ENCODE data around the gene PARD3. TPM values are rescaled to one million over a fixed set of nuclear protein-coding genes. Genes with fewer than 3 reads are reported as not detected.
"Not testable (repeated sequence)": the region's sequence is repeated elsewhere in the genome, so short reads cannot be mapped to it uniquely, and the experiment has no call there.

The PARD3 gene
- total RNA-seq, 2 experiments from 2014 or later: 2.2 to 2.8 TPM

- Mint-ChIP-seq H3K4me1 (no peaks in the 10 kb centered on the region), H3K27me3 (no peaks in the 10 kb centered on the region), H3K9me3 (ENCODE audit: low read depth) (no peaks in the 10 kb centered on the region), H3K36me3 (ENCODE audit: low read depth) (no peaks in the 10 kb centered on the region), H3K27ac (no peak overlapping the region), H3K4me3 (no peak overlapping the region)
- CTCF ChIA-PET: no interaction called here
- intact Hi-C loops (cut with DNase I, micrococcal nuclease): no loop called here
- ATAC-seq (no peak), DNase-seq (no peak)
- POLR2A ChIA-PET: interaction anchor here (0.6 kb wide), 1 partner anchor 396 kb away, joined by 3 read pairs; no protein-coding TSS in a partner anchor
Measured at GRCh38 chr10:34844448-34844847, 29.4 kb upstream of the PARD3 start.

- H3K27ac Mint-ChIP-seq; H3K9me3 Mint-ChIP-seq (ENCODE audit: low read depth); ATAC-seq; H3K4me3 Mint-ChIP-seq; POLR2A ChIA-PET; H3K36me3 Mint-ChIP-seq (ENCODE audit: low read depth); H3K4me1 Mint-ChIP-seq; H3K27me3 Mint-ChIP-seq; DNase-seq; intact Hi-C loops (cut with DNase I, micrococcal nuclease): not testable (repeated sequence)
- CTCF ChIA-PET: interaction anchor here (1.2 kb wide), 1 partner anchor 14 kb away, joined by 3 read pairs; no protein-coding TSS in a partner anchor
Measured at GRCh38 chr10:34843470-34843869, 28.4 kb upstream of the PARD3 start.

GRCh38 chr10:34838366-34838900, 23.3 kb upstream of the PARD3 start:
- ATAC-seq (no peak), DNase-seq (no peak)
- no peak overlapping the region for H3K4me3 Mint-ChIP-seq
- intact Hi-C loops (cut with DNase I, micrococcal nuclease): no loop called here
- no peak overlapping the region for H3K27ac Mint-ChIP-seq
- H3K4me1 Mint-ChIP-seq: no peaks in the 10 kb centered on the region
- no peaks in the 10 kb centered on the region for H3K9me3 Mint-ChIP-seq (ENCODE audit: low read depth)
- POLR2A ChIA-PET: no interaction called here
- no peaks in the 10 kb centered on the region for H3K36me3 Mint-ChIP-seq (ENCODE audit: low read depth)
- CTCF ChIA-PET: no interaction called here
- H3K27me3 Mint-ChIP-seq: no peaks in the 10 kb centered on the region

GRCh38 chr10:34835908-34836508, 20.9 kb upstream of the PARD3 start:
- POLR2A ChIA-PET: no interaction called here
- Mint-ChIP-seq H3K9me3 (ENCODE audit: low read depth) (no peaks in the 10 kb centered on the region), H3K27ac (no peak overlapping the region), H3K27me3 (no peaks in the 10 kb centered on the region), H3K4me3 (no peak overlapping the region), H3K4me1 (no peaks in the 10 kb centered on the region), H3K36me3 (ENCODE audit: low read depth) (no peaks in the 10 kb centered on the region)
- intact Hi-C loops (cut with DNase I, micrococcal nuclease): no loop called here
- DNase-seq (no peak), ATAC-seq (no peak)
- CTCF ChIA-PET: no interaction called here

- no peaks in the 10 kb centered on the region for H3K9me3 Mint-ChIP-seq (ENCODE audit: low read depth)
- DNase-seq: no peak
- H3K36me3 Mint-ChIP-seq (ENCODE audit: low read depth): no peaks in the 10 kb centered on the region
- ATAC-seq: no peak
- intact Hi-C loops (cut with DNase I, micrococcal nuclease): no loop called here
- ChIA-PET CTCF (interaction anchor here (0.6 kb wide), 1 partner anchor 168 kb away, joined by 3 read pairs; no protein-coding TSS in a partner anchor), POLR2A (interaction anchor here (0.6 kb wide), 1 partner anchor 480 kb away, joined by 3 read pairs; no protein-coding TSS in a partner anchor)
- no peaks in the 10 kb centered on the region for H3K27me3 Mint-ChIP-seq
- peaks cover 6% of the 10 kb centered on the region for H3K4me1 Mint-ChIP-seq
- H3K4me3 Mint-ChIP-seq: no peak overlapping the region
- no peak overlapping the region for H3K27ac Mint-ChIP-seq
Measured at GRCh38 chr10:34834274-34834673, 19.2 kb upstream of the PARD3 start.

- no peaks in the 10 kb centered on the region for H3K9me3 Mint-ChIP-seq (ENCODE audit: low read depth)
Measured at GRCh38 chr10:34830217-34830822, 15.2 kb upstream of the PARD3 start.

GRCh38 chr10:34826857-34827766, 12.0 kb upstream of the PARD3 start:
- peaks cover 6% of the 10 kb centered on the region for H3K4me1 Mint-ChIP-seq
- H3K4me3 Mint-ChIP-seq: no peak overlapping the region
- H3K36me3 Mint-ChIP-seq (ENCODE audit: low read depth): no peaks in the 10 kb centered on the region
- ATAC-seq: no peak
- no peaks in the 10 kb centered on the region for H3K9me3 Mint-ChIP-seq (ENCODE audit: low read depth)
- no peak overlapping the region for H3K27ac Mint-ChIP-seq
- H3K27me3 Mint-ChIP-seq: peaks cover 8% of the 10 kb centered on the region
- CTCF ChIA-PET: interaction anchor here (0.5 to 0.6 kb wide), 2 partner anchors 41 to 1955 kb away, joined by 3 read pairs; no protein-coding TSS in a partner anchor
- no peak for DNase-seq
- intact Hi-C loops (cut with DNase I, micrococcal nuclease): loop anchor here in 1 of 2 experiments (5.0 kb wide), 1 partner anchor 160 kb away; no protein-coding TSS in a partner anchor
- POLR2A ChIA-PET: interaction anchor here (0.6 kb wide), 1 partner anchor 126 kb away, joined by 3 read pairs; no protein-coding TSS in a partner anchor

More at GRCh38 chr10:34830217-34830822, 15.2 kb upstream of the PARD3 start:
- Mint-ChIP-seq H3K4me1 (peaks cover 6% of the 10 kb centered on the region), H3K4me3 (no peak overlapping the region), H3K36me3 (ENCODE audit: low read depth) (no peaks in the 10 kb centered on the region), H3K27ac (no peak overlapping the region), H3K27me3 (peaks cover 6% of the 10 kb centered on the region)
- intact Hi-C loops (cut with DNase I, micrococcal nuclease): no loop called here
- ATAC-seq (no peak), DNase-seq (no peak)
- POLR2A ChIA-PET: no interaction called here
- CTCF ChIA-PET: interaction anchor here (0.6 kb wide), 2 partner anchors 14 to 108 kb away, joined by 3 read pairs; no protein-coding TSS in a partner anchor

- ATAC-seq (no peak), DNase-seq (no peak)
- H3K9me3 Mint-ChIP-seq (ENCODE audit: low read depth): no peaks in the 10 kb centered on the region
- POLR2A ChIA-PET: no interaction called here
- H3K27me3 Mint-ChIP-seq: peaks cover 8% of the 10 kb centered on the region
- intact Hi-C loops (cut with DNase I, micrococcal nuclease): loop anchor here in 1 of 2 experiments (5.0 kb wide), 1 partner anchor 159 kb away; no protein-coding TSS in a partner anchor
- no peaks in the 10 kb centered on the region for H3K36me3 Mint-ChIP-seq (ENCODE audit: low read depth)
- no peak overlapping the region for H3K4me3 Mint-ChIP-seq
- no peak overlapping the region for H3K27ac Mint-ChIP-seq
- CTCF ChIA-PET: no interaction called here
- peaks cover 6% of the 10 kb centered on the region for H3K4me1 Mint-ChIP-seq
Measured at GRCh38 chr10:34826221-34826620, 11.1 kb upstream of the PARD3 start.

- intact Hi-C loops (cut with DNase I, micrococcal nuclease): loop anchor here in 1 of 2 experiments (5.0 kb wide), 1 partner anchor 158 kb away; no protein-coding TSS in a partner anchor
- ATAC-seq (no peak), DNase-seq (no peak)
- Mint-ChIP-seq H3K27me3 (peaks cover 9% of the 10 kb centered on the region), H3K4me1 (peaks cover 4% of the 10 kb centered on the region), H3K4me3 (no peak overlapping the region), H3K27ac (no peak overlapping the region), H3K36me3 (ENCODE audit: low read depth) (no peaks in the 10 kb centered on the region), H3K9me3 (ENCODE audit: low read depth) (no peaks in the 10 kb centered on the region)
- POLR2A ChIA-PET: no interaction called here
- CTCF ChIA-PET: no interaction called here
Measured at GRCh38 chr10:34825414-34825813, 10.3 kb upstream of the PARD3 start.

- ChIA-PET CTCF (interaction anchor here (0.7 kb wide), 1 partner anchor 247 kb away, joined by 3 read pairs; no protein-coding TSS in a partner anchor), POLR2A (interaction anchor here (0.6 kb wide), 1 partner anchor 38 kb away, joined by 3 read pairs; no protein-coding TSS in a partner anchor)
- intact Hi-C loops (cut with DNase I, micrococcal nuclease): loop anchor here in 1 of 2 experiments (5.0 kb wide), 1 partner anchor 158 kb away; no protein-coding TSS in a partner anchor
- Mint-ChIP-seq H3K4me1 (no peaks in the 10 kb centered on the region), H3K27ac (no peak overlapping the region), H3K9me3 (ENCODE audit: low read depth) (no peaks in the 10 kb centered on the region), H3K36me3 (ENCODE audit: low read depth) (no peaks in the 10 kb centered on the region), H3K4me3 (no peak overlapping the region), H3K27me3 (peaks cover 9% of the 10 kb centered on the region)
- DNase-seq: peak; percentile 7
- ATAC-seq: no peak
Measured at GRCh38 chr10:34824870-34825269, 9.8 kb upstream of the PARD3 start.

Data from activated CD4-positive, alpha-beta T cell treated with anti-CD3 and anti-CD28 coated beads for 36 hours (primary cell).